Memory B cell (primary cell): Measurements from ENCODE around the gene ENPP1.

Experiments used
- ATAC-seq: fragments of 150-1000 bp; cut with Tn5 transposase; 2 replicates; pipeline ENCODE4 v1.10.0; 2021; ENCODE audit warnings: low read depth, mild to moderate bottlenecking, moderate library complexity
- DNase-seq, 2 donors: peaks; one replicate each; pipeline ENCODE4 v3.0.0; 2022; ENCODE audit warnings: low spot score in 2 of 2
- H3K27ac Mint-ChIP-seq: one replicate; pipeline ENCODE4 v1.8.0; 2022; ENCODE audit warnings: mild to moderate bottlenecking, moderate library complexity, mixed read lengths
- H3K27me3 Mint-ChIP-seq: one replicate; pipeline ENCODE4 v1.8.0; 2022; ENCODE audit warnings: mixed read lengths
- H3K36me3 Mint-ChIP-seq: one replicate; pipeline ENCODE4 v1.8.0; 2022; ENCODE audit warnings: mild to moderate bottlenecking, mixed read lengths
- H3K4me1 Mint-ChIP-seq: one replicate; pipeline ENCODE4 v1.8.0; 2022; ENCODE audit warnings: mixed read lengths
- H3K4me3 Mint-ChIP-seq: one replicate; pipeline ENCODE4 v1.8.0; 2022; ENCODE audit warnings: mild to moderate bottlenecking, moderate library complexity, mixed read lengths
- H3K9me3 Mint-ChIP-seq: one replicate; pipeline ENCODE4 v1.8.0; 2022; ENCODE audit warnings: mixed read lengths

The ENPP1 gene

DNA sequence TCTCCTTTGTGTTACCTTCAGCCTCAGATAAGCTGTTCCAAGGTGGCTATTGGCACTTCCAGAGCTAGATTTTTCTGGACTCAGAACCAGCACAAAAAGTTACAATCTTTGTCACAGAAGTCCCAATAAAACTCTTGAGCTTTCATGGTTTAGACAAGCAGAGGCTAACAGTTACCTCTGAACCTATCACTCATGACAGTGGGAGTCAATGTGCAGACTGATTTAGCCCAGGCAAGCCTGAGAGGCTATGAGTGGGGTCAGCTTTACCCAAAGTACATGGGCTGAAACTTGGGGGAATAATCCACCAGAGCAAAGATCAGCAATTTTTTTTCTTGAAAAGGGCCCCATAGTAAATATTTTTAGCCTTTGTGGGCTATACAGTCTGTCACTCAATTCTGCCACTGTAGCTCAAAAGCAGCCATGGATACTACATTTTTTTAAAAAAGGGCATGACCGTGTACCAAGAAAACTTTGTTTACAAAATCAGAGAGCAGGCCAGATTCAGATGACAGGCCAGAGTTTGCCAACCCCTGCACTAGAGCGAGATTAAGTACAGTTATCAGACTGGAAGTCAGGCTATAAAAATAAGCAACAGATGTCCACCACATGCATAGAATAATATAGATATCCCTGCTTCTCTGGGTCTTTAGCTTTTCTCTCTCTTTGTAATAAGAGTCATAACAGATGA, 123.4 kb downstream of the ENPP1 start:
- H3K27me3 Mint-ChIP-seq = peaks cover 5% of the 10 kb centered on the region
- no peak for DNase-seq
- no peaks in the 10 kb centered on the region for H3K9me3 Mint-ChIP-seq
- no peaks in the 10 kb centered on the region for H3K4me1 Mint-ChIP-seq
- H3K36me3 Mint-ChIP-seq = no peaks in the 10 kb centered on the region
- no peak overlapping the region for H3K27ac Mint-ChIP-seq
- no peak for ATAC-seq
- H3K4me3 Mint-ChIP-seq = no peak overlapping the region

DNA sequence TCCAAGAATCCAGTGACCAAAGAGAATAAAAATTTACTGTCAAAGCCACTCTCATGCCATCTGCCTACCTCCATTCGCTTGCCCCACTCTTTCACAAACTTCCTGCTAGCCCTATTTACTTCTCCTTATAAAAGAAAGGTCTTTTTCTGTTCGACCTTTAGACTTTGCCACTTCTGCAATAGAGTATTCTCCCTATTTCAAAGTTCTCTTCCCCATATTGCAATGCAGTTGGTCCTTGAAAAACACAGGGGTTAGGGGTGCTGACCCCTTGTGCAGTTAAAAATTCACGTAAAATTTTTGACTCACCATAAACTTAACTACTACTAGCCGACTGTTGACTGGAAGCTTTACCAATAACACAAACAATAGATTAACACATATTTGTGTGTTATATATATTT, 128.3 kb downstream of the ENPP1 start:
- Mint-ChIP-seq H3K27me3 (peaks cover 3% of the 10 kb centered on the region), H3K9me3 (no peaks in the 10 kb centered on the region), H3K36me3 (no peaks in the 10 kb centered on the region), H3K27ac (no peak overlapping the region), H3K4me1 (no peaks in the 10 kb centered on the region), H3K4me3 (no peak overlapping the region)
- DNase-seq (no peak), ATAC-seq (no peak)

DNA sequence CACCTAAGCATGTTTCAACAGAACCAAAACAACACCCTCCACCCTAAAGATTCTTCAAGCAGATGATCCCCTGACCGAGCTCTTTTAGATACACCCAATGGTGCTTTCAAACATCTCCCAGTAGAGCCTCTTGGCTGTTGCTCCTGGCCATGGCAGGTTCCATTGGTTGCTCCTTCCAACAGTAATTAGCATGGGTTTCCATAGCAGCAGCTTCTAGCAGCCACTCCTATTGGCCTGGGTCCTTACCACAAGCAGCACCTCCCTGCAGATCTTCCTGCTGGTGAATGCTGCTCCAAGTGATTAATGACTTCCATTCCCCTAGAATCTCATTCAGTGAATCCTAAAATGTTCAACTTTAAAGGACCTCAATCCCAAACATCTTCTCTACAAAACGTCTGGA, 129.4 kb downstream of the ENPP1 start:
- H3K27ac Mint-ChIP-seq = no peak overlapping the region
- H3K4me3 Mint-ChIP-seq = no peak overlapping the region
- ATAC-seq = no peak
- no peaks in the 10 kb centered on the region for H3K4me1 Mint-ChIP-seq
- H3K27me3 Mint-ChIP-seq = no peaks in the 10 kb centered on the region
- DNase-seq = no peak
- H3K9me3 Mint-ChIP-seq = no peaks in the 10 kb centered on the region
- no peaks in the 10 kb centered on the region for H3K36me3 Mint-ChIP-seq

GRCh38 chr6:131937703-131938631, 130.1 kb downstream of the ENPP1 start:
- H3K27me3 Mint-ChIP-seq = no peaks in the 10 kb centered on the region
- no peaks in the 10 kb centered on the region for H3K36me3 Mint-ChIP-seq
- H3K9me3 Mint-ChIP-seq = no peaks in the 10 kb centered on the region
- ATAC-seq (no peak), DNase-seq (no peak)
- H3K27ac Mint-ChIP-seq = no peak overlapping the region
- no peak overlapping the region for H3K4me3 Mint-ChIP-seq
- H3K4me1 Mint-ChIP-seq = no peaks in the 10 kb centered on the region
